ENCODE data around the gene PITX3.
A peak's percentile ranks its signal among the peaks of the same experiment; 100 is the strongest.
"Not testable (repeated sequence)": the region's sequence is repeated elsewhere in the genome, so short reads cannot be mapped to it uniquely, and the experiment has no call there.

The PITX3 gene

DNA sequence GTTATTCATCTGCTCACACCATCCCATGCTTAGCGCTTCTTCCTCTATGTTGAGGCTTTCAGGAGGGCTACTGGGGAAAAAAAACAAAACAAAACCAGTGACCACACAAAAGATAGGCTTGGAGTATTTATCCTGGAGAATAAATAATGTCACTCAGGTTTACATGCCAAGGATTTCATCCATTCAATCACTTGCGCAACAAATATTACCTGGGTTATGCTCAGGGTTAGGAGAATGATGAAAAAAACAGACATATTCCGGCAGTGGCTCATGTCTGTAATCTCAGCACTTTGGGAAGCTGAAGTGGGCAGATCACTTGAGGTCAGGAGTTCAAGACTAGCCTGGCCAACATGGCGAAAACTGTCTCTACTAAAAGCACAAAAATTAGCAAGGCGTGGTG is 18.5 kb downstream of the PITX3 start:
- ChIA-PET POLR2A (no interaction called here), CTCF (interaction anchor here (1.3 to 23.8 kb wide), 3 partner anchors 15 to 127 kb away, joined by 3 to 611 read pairs (median 6); no protein-coding TSS in a partner anchor)
- Histone ChIP-seq H3K27me3 (replicated peaks in 2 of 5; ENCODE audit: control insufficient read depth in 4 of 5, insufficient read depth in 5 of 5, low read length in 4 of 5) (peaks cover 6 to 16% (median 11%) of the 10 kb centered on the region in 5 experiments), H3K4me3 (ENCODE audit: control insufficient read depth in 1 of 7, extremely low read depth in 1 of 7, insufficient read depth in 4 of 7, low read depth in 2 of 7, low read length in 6 of 7) (no peak overlapping the region), H3K9me3 (ENCODE audit: control extremely low read depth in 1 of 5, control insufficient read depth in 4 of 5, insufficient read depth in 2 of 5, low read depth in 1 of 5, low read length in 4 of 5) (no peaks in the 10 kb centered on the region), H3K36me3 (ENCODE audit: control insufficient read depth in 4 of 4, insufficient read depth in 4 of 4, low read length in 3 of 4) (no peaks in the 10 kb centered on the region), H3K27ac (ENCODE audit: insufficient read depth in 1 of 2, low read depth in 1 of 2, low read length in 2 of 2, poor library complexity in 1 of 2, severe bottlenecking in 2 of 2) (no peak overlapping the region), H3K4me1 (ENCODE audit: control extremely low read depth in 1 of 4, control insufficient read depth in 4 of 4, insufficient read depth in 4 of 4, low read length in 3 of 4) (peaks cover 0 to 14% (median 14%) of the 10 kb centered on the region in 4 experiments)
- 100% methylated on average over 4 of the region's 5 CpGs for WGBS (ENCODE audit: insufficient coverage)
- no peak for DNase-seq

GRCh38 chr10:102220612-102221011 is 20.7 kb downstream of the PITX3 start:
- ChIA-PET CTCF (interaction anchor here (1.3 to 23.8 kb wide), 4 partner anchors 10 to 129 kb away, joined by 3 to 611 read pairs (median 19); no protein-coding TSS in a partner anchor), POLR2A (no interaction called here)
- no peak overlapping the region for H3K27ac ChIP-seq (ENCODE audit: insufficient read depth in 1 of 2, low read depth in 1 of 2, low read length in 2 of 2, poor library complexity in 1 of 2, severe bottlenecking in 2 of 2)
- no peaks in the 10 kb centered on the region for H3K36me3 ChIP-seq (ENCODE audit: control insufficient read depth in 4 of 4, insufficient read depth in 4 of 4, low read length in 3 of 4)
- peaks cover 0 to 3% (median 2%) of the 10 kb centered on the region in 4 experiments for H3K4me1 ChIP-seq (ENCODE audit: control extremely low read depth in 1 of 4, control insufficient read depth in 4 of 4, insufficient read depth in 4 of 4, low read length in 3 of 4)
- H3K27me3 ChIP-seq (replicated peaks in 2 of 5; ENCODE audit: control insufficient read depth in 4 of 5, insufficient read depth in 5 of 5, low read length in 4 of 5): peaks cover 0 to 4% (median 0%) of the 10 kb centered on the region in 5 experiments
- no peak overlapping the region for H3K4me3 ChIP-seq (ENCODE audit: control insufficient read depth in 1 of 7, extremely low read depth in 1 of 7, insufficient read depth in 4 of 7, low read depth in 2 of 7, low read length in 6 of 7)
- no peak for DNase-seq
- no peaks in the 10 kb centered on the region for H3K9me3 ChIP-seq (ENCODE audit: control extremely low read depth in 1 of 5, control insufficient read depth in 4 of 5, insufficient read depth in 2 of 5, low read depth in 1 of 5, low read length in 4 of 5)

DNA sequence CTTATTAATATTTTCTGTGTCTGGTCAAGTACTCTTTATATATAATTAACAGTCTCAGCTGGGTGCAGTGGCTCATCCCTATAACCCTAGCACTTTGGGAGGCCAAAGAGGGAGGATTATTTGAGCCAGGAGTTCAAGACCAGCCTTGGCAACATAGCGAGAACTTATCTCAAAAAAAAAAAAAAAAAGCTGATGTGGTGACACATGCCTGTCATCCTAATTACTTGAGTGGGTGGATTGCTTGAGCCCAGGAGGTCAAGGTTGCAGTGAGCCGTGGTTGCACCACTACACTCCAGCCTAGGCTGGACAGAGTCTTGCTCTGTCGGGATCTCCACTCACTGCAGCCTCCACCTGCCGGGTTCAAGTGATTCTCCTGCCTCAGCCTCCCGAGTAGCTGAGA is 21.9 kb downstream of the PITX3 start:
- Histone ChIP-seq H3K27ac (ENCODE audit: insufficient read depth in 1 of 2, low read depth in 1 of 2, low read length in 2 of 2, poor library complexity in 1 of 2, severe bottlenecking in 2 of 2) (no peak overlapping the region), H3K4me1 (ENCODE audit: control extremely low read depth in 1 of 4, control insufficient read depth in 4 of 4, insufficient read depth in 4 of 4, low read length in 3 of 4) (no peaks in the 10 kb centered on the region), H3K27me3 (replicated peaks in 2 of 5; ENCODE audit: control insufficient read depth in 4 of 5, insufficient read depth in 5 of 5, low read length in 4 of 5) (peaks cover 0 to 4% (median 0%) of the 10 kb centered on the region in 5 experiments), H3K36me3 (ENCODE audit: control insufficient read depth in 4 of 4, insufficient read depth in 4 of 4, low read length in 3 of 4) (no peaks in the 10 kb centered on the region), H3K9me3 (ENCODE audit: control extremely low read depth in 1 of 5, control insufficient read depth in 4 of 5, insufficient read depth in 2 of 5, low read depth in 1 of 5, low read length in 4 of 5) (no peaks in the 10 kb centered on the region), H3K4me3 (ENCODE audit: control insufficient read depth in 1 of 7, extremely low read depth in 1 of 7, insufficient read depth in 4 of 7, low read depth in 2 of 7, low read length in 6 of 7) (no peak overlapping the region)
- POLR2A ChIA-PET: no interaction called here
- CTCF ChIA-PET: interaction anchor here (3.9 to 23.8 kb wide), 2 partner anchors 11 to 131 kb away, joined by 31 to 611 read pairs; no protein-coding TSS in a partner anchor
- WGBS (ENCODE audit: insufficient coverage): 95% methylated on average over 3 of the region's 5 CpGs
- no peak for DNase-seq

GRCh38 chr10:102213599-102213998 is 27.7 kb downstream of the PITX3 start:
- no CpG with 5 or more reads among the region's 4 CpGs for WGBS (ENCODE audit: insufficient coverage)
- H3K9me3 ChIP-seq (ENCODE audit: control extremely low read depth in 1 of 5, control insufficient read depth in 4 of 5, insufficient read depth in 2 of 5, low read depth in 1 of 5, low read length in 4 of 5); H3K36me3 ChIP-seq (ENCODE audit: control insufficient read depth in 4 of 4, insufficient read depth in 4 of 4, low read length in 3 of 4); H3K4me3 ChIP-seq (ENCODE audit: control insufficient read depth in 1 of 7, extremely low read depth in 1 of 7, insufficient read depth in 4 of 7, low read depth in 2 of 7, low read length in 6 of 7); POLR2A ChIA-PET; H3K4me1 ChIP-seq (ENCODE audit: control extremely low read depth in 1 of 4, control insufficient read depth in 4 of 4, insufficient read depth in 4 of 4, low read length in 3 of 4); H3K27me3 ChIP-seq (replicated peaks in 2 of 5; ENCODE audit: control insufficient read depth in 4 of 5, insufficient read depth in 5 of 5, low read length in 4 of 5); H3K27ac ChIP-seq (ENCODE audit: insufficient read depth in 1 of 2, low read depth in 1 of 2, low read length in 2 of 2, poor library complexity in 1 of 2, severe bottlenecking in 2 of 2): not testable (repeated sequence)
- peak in 1 of 3 donors; percentile 28 for DNase-seq
- CTCF ChIA-PET: interaction anchor here (1.1 kb wide), 1 partner anchor 14 kb away, joined by 3 read pairs; no protein-coding TSS in a partner anchor

- H3K27me3 ChIP-seq (replicated peaks in 2 of 5; ENCODE audit: control insufficient read depth in 4 of 5, insufficient read depth in 5 of 5, low read length in 4 of 5): no peaks in the 10 kb centered on the region
- POLR2A ChIA-PET: no interaction called here
- no peaks in the 10 kb centered on the region for H3K9me3 ChIP-seq (ENCODE audit: control extremely low read depth in 1 of 5, control insufficient read depth in 4 of 5, insufficient read depth in 2 of 5, low read depth in 1 of 5, low read length in 4 of 5)
- no peak overlapping the region for H3K27ac ChIP-seq (ENCODE audit: insufficient read depth in 1 of 2, low read depth in 1 of 2, low read length in 2 of 2, poor library complexity in 1 of 2, severe bottlenecking in 2 of 2)
- CTCF ChIA-PET: interaction anchor here (1.2 to 1.4 kb wide), 2 partner anchors 13 to 16 kb away, joined by 3 to 5 read pairs; no protein-coding TSS in a partner anchor
- WGBS (ENCODE audit: insufficient coverage): no CpG with 5 or more reads among the region's 3 CpGs
- no peak for DNase-seq
- no peaks in the 10 kb centered on the region for H3K4me1 ChIP-seq (ENCODE audit: control extremely low read depth in 1 of 4, control insufficient read depth in 4 of 4, insufficient read depth in 4 of 4, low read length in 3 of 4)
- no peak overlapping the region for H3K4me3 ChIP-seq (ENCODE audit: control insufficient read depth in 1 of 7, extremely low read depth in 1 of 7, insufficient read depth in 4 of 7, low read depth in 2 of 7, low read length in 6 of 7)
- H3K36me3 ChIP-seq (ENCODE audit: control insufficient read depth in 4 of 4, insufficient read depth in 4 of 4, low read length in 3 of 4): no peaks in the 10 kb centered on the region
Measured at GRCh38 chr10:102211615-102212299, 29.6 kb downstream of the PITX3 start.

- Histone ChIP-seq H3K27ac (ENCODE audit: insufficient read depth in 1 of 2, low read depth in 1 of 2, low read length in 2 of 2, poor library complexity in 1 of 2, severe bottlenecking in 2 of 2) (no peak overlapping the region), H3K4me1 (ENCODE audit: control extremely low read depth in 1 of 4, control insufficient read depth in 4 of 4, insufficient read depth in 4 of 4, low read length in 3 of 4) (no peaks in the 10 kb centered on the region), H3K27me3 (replicated peaks in 2 of 5; ENCODE audit: control insufficient read depth in 4 of 5, insufficient read depth in 5 of 5, low read length in 4 of 5) (no peaks in the 10 kb centered on the region), H3K36me3 (ENCODE audit: control insufficient read depth in 4 of 4, insufficient read depth in 4 of 4, low read length in 3 of 4) (no peaks in the 10 kb centered on the region), H3K9me3 (ENCODE audit: control extremely low read depth in 1 of 5, control insufficient read depth in 4 of 5, insufficient read depth in 2 of 5, low read depth in 1 of 5, low read length in 4 of 5) (peaks cover 0 to 7% (median 4%) of the 10 kb centered on the region in 5 experiments), H3K4me3 (ENCODE audit: control insufficient read depth in 1 of 7, extremely low read depth in 1 of 7, insufficient read depth in 4 of 7, low read depth in 2 of 7, low read length in 6 of 7) (no peak overlapping the region)
- no peak for DNase-seq
- WGBS (ENCODE audit: insufficient coverage): 95% methylated on average over 3 of the region's 5 CpGs
- ChIA-PET POLR2A (no interaction called here), CTCF (interaction anchor here (0.6 to 1.2 kb wide), 2 partner anchors 9 to 18 kb away, joined by 4 read pairs; partner anchors contain the start of gene ELOVL3)
Measured at GRCh38 chr10:102208311-102209035, 32.8 kb downstream of the PITX3 start.

- POLR2A ChIA-PET: no interaction called here
- CTCF ChIA-PET: interaction anchor here (0.8 kb wide), 1 partner anchor 861 kb away, joined by 3 read pairs; no protein-coding TSS in a partner anchor
- DNase-seq: no peak
- 83% methylated on average over 1 of the region's 1 CpG for WGBS (ENCODE audit: insufficient coverage)
- H3K36me3 ChIP-seq (ENCODE audit: control insufficient read depth in 4 of 4, insufficient read depth in 4 of 4, low read length in 3 of 4): no peaks in the 10 kb centered on the region
- no peak overlapping the region for H3K27ac ChIP-seq (ENCODE audit: insufficient read depth in 1 of 2, low read depth in 1 of 2, low read length in 2 of 2, poor library complexity in 1 of 2, severe bottlenecking in 2 of 2)
- no peaks in the 10 kb centered on the region for H3K27me3 ChIP-seq (replicated peaks in 2 of 5; ENCODE audit: control insufficient read depth in 4 of 5, insufficient read depth in 5 of 5, low read length in 4 of 5)
- H3K9me3 ChIP-seq (ENCODE audit: control extremely low read depth in 1 of 5, control insufficient read depth in 4 of 5, insufficient read depth in 2 of 5, low read depth in 1 of 5, low read length in 4 of 5): peaks cover 0 to 7% (median 4%) of the 10 kb centered on the region in 5 experiments
- H3K4me3 ChIP-seq (ENCODE audit: control insufficient read depth in 1 of 7, extremely low read depth in 1 of 7, insufficient read depth in 4 of 7, low read depth in 2 of 7, low read length in 6 of 7): no peak overlapping the region
- no peaks in the 10 kb centered on the region for H3K4me1 ChIP-seq (ENCODE audit: control extremely low read depth in 1 of 4, control insufficient read depth in 4 of 4, insufficient read depth in 4 of 4, low read length in 3 of 4)
Measured at GRCh38 chr10:102202386-102202785, 38.9 kb downstream of the PITX3 start.

All from common myeloid progenitor, CD34-positive (primary cell).